HG02798 (cell line): ENCODE measurements around the gene CAMSAP3.

Experiments
- ATAC-seq: cut with Tn5 transposase; IDR thresholded peaks from one replicate; pipeline ENCODE4 v1.9.1; 2021; ENCODE audit warnings: mild to moderate bottlenecking; ENCODE audit not compliant: unreplicated experiment, poor library complexity

Gene CAMSAP3

DNA sequence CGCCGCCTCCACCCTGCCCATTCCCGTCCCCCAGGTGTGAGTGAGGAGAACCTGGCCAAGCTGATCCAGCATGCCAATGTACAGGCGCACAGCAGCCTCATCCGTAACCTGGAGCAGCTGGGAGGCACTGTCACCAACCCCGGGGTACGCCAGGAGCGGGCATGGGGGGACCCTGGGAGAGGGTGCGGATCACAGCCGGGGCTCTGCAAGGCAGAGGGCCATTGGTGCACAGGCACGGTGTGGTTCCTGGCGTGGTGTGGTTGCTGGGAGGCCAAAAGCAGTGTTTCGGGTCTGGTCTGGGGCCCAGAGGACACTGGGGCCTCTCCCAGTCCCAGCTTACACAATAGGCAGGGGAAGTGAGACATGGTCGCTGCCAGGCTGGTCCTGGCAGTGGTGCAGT lies 49.5 kb downstream of the CAMSAP3 start:
- ATAC-seq, result no peak

DNA sequence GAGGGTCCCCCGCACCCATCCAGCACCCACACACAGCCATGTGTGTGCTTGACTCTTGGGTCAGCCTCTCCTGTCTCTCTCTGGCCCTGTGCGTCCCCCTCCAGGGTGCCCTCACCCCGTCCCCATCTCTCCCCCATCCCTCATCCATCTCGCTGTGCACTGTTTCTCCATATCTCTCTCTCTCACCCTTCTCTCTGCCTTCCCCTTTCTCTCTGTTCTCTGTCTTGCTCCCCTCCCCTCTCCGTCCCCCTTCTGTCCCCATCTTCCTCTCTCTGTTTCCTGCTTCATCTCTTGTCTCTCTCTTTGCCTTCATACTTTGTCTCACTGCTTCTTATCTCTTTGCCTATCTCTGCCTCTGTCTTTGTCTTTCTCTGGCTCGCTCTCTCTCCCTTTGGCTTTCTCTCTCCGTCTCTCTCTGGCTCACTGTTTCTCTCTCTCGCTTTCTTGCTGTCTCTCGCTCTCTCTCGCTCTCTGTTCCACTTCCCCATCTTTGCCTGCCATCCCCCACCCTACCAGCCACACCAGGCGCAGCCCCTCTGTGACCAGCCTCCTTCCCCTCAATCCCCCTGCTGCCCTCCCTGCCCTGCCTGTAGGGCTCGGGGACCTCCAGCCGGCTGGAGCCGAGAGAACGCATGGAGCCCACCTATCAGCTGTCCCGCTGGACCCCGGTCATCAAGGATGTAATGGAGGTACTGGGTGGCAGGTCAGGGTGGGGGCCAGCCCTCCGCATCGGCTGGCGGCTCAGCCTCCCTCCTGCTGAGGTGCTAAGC lies 50.2 kb downstream of the CAMSAP3 start:
- ATAC-seq, result no peak

DNA sequence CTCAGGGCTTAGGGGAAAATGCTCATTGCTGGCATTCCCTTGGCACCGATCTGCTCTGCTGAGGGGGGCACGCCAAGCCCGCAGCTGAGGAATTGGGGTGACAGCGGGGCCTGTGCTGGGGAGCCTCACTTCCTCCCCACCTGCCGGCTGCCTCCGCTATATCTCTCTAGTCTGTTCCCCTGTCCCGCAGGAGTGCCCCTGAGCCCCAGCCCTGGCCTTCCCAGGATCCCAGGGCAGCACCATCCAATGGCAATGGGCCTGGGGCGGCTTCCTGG lies 50.7 kb downstream of the CAMSAP3 start:
- no peak for ATAC-seq

DNA sequence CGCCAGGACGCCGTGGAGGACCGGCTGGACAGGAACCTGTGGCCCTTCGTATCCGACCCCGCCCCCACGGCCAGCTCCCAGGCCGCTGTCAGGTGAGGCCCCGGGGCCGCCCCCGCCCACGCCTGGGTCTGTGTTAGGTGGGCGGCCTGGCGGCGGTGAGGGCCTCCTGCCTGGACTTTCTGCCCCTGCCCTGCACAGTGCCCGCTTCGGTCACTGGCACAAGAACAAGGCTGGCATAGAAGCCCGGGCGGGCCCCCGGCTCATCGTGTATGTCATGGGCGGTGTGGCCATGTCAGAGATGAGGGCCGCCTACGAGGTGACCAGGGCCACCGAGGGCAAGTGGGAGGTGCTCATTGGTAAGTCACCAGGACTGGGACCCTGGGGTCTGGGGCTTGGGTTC lies 51.5 kb downstream of the CAMSAP3 start:
- no peak for ATAC-seq

DNA sequence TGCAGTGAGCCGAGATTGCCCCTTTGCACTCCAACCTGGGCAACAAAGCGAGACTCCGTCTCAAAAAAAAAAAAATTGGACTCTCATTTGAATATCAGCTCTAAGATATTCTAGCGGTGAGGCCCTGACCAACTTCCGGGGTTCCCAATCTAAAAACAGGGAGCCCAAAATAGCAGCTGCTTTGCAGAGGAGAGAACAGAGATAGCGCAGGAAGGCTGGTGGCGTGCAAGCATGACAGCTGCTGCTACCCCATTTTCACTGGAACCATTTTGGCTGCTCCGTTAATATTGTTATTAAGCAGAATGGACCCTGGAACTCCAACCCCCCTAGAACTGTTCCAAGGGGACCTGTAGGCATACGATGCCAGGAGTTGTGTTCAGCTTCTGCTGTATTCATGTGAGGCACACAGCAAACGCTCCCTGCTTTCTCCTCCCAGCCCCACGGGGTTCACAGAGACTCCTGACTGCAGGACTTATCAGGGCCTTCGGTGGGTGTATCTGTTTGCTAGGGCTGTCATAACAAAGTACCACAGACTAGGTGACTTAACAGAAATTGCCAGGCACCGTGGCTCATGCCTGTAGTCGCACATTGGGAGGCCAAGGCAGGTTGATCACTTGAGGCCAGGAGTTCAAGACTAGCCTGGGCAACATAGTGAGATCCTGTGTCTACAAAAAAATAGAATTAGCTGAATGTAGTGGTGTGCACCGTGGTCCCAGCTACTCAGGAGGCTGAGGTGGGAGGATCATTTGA lies 52.8 kb downstream of the CAMSAP3 start:
- no peak for ATAC-seq

DNA sequence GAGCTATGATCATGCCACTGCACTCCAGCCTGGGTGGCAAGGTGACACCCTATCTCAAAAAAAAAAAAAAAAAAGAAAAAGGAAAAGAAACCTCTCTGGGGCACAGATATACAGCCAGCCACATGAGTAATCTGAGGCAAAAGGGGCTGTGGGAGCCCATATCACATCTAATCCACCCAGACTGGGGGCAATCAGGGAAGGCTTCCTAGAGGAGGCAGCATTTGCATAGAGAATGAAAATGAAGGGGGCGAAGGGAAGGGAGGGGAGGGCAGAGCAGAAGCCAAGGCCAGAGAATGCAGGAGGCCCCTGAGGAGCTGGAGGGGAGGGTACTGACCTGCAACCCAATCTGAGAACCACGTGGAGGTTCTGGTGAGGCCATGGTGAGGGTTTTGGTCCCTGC lies 54.5 kb downstream of the CAMSAP3 start:
- no peak for ATAC-seq

DNA sequence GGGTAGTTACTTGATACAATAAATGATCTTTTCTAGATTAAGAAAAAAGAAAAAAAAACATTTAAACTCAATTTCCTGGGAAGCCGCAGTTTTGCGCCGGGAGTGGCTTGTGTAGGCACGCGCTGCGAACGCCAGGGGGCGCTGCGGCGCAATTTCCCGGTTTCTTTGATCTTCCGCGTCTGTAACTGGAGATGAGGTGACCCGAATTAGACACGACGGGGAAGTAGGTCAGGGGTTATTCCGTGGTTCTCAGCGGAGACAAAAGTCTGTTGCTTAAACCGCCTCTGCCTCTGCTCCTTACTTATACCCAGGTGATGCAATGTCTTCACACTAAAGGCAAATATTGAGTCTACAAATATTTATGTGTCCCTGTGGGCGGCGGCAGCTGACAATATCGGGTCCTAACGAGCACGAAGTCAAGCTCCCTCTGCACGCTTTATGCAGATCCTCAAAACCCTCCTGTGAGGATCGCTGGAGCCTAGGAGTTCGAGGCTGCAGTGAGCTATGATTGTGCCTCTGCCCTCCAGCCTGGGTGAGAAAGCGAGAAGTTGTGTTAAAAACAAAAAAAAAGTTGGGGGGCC lies 56.5 kb downstream of the CAMSAP3 start:
- peak; percentile 55 for ATAC-seq

DNA sequence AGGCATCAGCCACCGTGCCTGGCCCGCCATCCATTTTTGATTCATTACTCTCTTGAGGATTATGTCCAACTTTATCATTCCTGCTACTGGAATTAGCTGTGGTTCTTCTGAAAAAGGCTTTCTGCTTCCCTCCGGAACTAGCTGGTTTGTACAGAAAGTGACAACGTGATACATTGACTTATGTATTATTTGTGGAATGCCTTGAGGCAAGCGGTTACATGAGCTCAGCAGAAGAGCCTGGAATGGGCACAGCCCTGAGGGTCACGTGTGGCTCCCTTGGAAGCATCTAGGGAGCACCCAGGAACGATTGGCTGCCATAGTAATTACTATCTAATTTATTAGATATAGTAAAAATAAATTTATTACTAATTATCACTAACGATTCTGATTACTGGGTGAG lies 58.7 kb downstream of the CAMSAP3 start:
- ATAC-seq, result no peak

DNA sequence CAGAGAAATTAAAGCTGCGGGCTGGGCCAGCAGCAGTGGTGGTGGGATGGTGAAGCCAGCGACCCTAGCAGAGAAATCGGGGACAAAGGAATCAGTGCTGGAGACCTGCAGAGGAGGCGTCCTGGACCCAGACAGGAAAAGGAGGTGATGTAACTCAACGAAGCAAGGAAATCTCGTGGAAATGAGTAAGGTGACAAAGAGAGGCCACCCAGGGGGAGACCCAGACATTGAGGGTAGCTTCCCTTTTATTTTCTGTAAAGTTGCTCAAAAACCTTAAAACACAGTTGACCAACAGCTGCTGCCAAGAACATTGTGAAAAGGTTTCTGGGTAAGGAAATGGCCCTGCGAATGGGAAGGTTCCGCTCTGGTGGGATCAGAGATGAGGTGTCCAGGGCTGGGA lies 59.9 kb downstream of the CAMSAP3 start:
- ATAC-seq, result no peak

DNA sequence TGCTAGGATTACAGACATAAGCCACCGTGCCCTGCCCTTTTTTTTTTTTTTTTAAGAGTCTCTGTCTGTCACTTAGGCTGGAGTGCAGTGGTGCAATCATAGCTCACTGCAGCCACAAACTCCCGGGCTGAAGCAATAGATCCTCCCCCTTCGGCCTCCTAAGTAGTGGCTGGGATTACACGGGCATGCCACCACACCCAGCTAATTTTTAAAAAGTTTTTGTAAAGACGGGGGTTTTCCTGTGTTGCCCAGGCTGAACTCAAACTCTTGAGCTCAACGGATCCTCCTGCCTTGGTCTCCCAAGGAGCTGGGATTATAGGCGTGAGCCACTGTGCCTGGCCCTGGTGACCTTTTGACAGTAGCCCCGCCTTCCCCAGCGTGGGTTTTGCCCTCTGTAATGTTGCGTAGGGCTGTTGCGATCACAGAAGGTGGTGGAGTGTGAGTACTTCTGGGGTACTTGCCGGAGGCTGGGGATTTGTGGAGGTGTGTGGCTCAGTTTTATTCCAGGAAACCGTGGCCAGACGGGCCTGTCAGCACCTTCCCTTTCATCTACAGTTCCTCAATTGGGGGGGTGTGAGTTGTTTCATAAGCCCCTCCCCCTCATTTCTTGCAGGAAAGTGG lies 61.6 kb downstream of the CAMSAP3 start:
- ATAC-seq, result no peak

DNA sequence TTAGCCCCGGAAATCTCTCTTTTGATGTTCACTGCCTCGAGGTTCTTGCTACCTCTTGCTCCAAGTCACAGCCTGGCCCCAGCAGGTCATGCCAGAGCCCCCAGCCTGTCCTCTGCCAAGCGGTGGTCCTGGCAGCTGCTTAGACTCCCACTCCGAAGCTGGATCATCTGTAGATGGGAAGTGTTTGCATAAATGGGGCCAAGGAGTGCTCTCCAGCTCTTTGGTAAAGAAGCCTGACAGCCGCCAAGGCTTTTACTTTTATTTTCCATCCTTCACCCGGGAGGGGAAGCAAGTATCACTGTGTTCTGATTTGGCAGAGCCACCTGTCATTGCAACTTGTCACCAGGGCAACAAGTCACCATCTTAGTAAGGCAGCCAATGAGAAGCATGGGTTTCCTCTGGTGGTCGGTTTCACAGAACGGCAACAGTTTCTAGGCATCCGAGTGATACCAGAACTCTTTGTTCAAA lies 62.6 kb downstream of the CAMSAP3 start:
- ATAC-seq, result peak; percentile 75

DNA sequence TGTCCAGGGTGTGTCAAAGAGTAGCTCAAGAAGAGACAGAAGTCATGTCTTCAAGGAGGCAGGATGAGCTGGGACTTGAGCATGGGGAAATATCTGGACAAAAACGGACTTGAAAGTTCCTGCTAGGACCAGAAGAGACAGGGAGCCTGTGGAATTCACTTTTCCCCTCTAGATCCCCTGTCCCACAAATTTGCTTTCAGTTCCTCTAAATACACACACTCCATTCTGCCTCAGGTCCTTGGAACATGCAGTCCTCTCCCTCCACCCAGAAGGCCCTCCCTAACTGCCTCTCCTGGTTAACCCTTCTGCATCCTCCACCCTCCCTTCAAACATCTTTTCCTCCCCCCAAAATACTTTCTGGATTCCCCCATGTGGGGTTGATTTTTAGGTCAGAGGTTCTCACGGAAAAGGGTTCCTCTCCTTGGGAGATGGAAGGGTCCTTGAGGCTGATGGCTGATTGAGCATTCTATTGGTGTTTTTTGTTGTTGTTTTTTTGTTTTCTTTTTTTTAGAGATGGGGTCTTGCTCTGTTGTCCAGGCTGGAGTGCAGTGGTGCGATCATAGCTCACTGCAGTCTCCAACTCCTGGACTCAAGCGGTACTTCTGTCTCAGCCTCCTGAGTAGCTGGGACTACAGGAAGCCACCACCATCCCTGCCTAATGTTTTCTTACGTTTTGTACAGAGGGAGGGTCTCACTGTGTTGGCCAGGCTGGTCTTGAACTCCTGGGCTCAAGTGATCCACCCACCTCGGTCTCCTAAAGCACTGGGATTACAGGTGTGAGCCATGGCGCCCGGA lies 66.3 kb downstream of the CAMSAP3 start:
- no peak for ATAC-seq

DNA sequence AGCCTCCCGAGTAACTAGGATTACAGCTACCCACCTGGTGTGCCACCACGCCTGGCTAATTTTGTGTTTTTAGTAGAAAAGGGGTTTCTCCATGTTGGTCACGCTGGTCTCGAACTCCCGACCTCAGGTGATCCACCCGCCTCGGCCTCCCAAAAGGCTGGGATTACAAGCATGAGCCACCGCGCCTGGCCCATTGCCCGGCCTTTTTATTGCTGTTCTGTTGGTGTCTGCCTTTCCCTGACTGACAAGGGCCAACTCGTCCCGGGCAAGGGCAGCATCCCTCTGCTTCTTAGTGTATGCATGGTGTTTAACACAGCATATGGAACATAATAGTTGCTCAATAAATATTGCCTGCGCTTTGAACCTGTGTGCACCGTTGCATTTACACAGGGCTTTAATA lies 67.0 kb downstream of the CAMSAP3 start:
- no peak for ATAC-seq

DNA sequence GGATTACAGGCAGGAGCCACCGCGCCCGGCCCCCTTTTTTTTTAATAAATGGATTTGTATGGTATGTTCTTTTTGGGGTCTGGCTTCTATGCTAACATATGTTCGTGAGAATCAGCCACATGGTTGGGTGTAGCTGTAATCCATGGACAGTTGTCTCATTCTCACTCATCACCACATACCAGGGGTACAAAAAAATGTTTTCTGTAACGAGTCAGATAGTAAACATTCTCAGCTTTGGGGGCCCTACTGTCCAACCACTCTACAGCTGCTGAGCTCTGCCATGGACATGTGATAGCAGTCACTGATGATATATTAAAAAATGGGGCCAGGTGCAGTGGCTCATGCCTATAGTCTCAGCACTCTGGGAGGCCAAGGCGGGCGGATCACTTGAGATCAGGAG lies 68.0 kb downstream of the CAMSAP3 start:
- no peak for ATAC-seq

DNA sequence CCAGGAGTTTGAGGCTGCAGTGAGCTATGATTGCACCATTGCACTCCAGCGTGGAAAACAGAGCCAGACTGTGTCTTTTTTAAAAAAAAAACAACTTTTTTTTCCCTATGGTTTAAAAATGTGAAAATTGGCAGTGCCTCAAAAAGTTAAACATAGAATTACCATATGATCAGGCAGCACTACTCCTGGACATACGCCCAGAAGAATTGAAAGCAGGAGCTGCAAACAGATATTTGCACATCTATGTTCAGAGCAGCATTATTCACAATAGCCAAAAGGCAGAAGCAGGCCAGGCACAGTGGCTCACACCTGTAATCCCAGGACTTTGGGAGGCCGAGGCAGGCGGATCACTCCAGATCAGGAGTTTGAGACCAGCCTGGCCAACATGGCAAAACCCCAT lies 69.4 kb downstream of the CAMSAP3 start:
- ATAC-seq, result no peak
